DMS 273 (cell line): Measurements from ENCODE around the gene HERC2.

Experiments used
- DNase-seq: peaks from one replicate; lab custom pipeline; 2025; ENCODE audit not compliant: unreplicated experiment; lab: John Stamatoyannopoulos, UW

Gene HERC2

GRCh38 chr15:28075573-28075972, 246.4 kb downstream of the HERC2 start:
- no peak for DNase-seq

- DNase-seq: no peak
These were observed 253.0 kb downstream of the HERC2 start for GRCh38 chr15:28068930-28069329.

- DNase-seq: no peak
These were observed 255.7 kb downstream of the HERC2 start for GRCh38 chr15:28066231-28066630.
